Hematopoietic multipotent progenitor cell treated with erythropoietin and hydrocortisone succinate and interleukin-3 and kit ligand, for 6 days (in vitro differentiated cells): ENCODE measurements around the gene TMOD1.

Experiments used
- DNase-seq: peaks from one replicate; pipeline ENCODE4 v3.0.0-alpha.2; 2015

Gene TMOD1

DNA sequence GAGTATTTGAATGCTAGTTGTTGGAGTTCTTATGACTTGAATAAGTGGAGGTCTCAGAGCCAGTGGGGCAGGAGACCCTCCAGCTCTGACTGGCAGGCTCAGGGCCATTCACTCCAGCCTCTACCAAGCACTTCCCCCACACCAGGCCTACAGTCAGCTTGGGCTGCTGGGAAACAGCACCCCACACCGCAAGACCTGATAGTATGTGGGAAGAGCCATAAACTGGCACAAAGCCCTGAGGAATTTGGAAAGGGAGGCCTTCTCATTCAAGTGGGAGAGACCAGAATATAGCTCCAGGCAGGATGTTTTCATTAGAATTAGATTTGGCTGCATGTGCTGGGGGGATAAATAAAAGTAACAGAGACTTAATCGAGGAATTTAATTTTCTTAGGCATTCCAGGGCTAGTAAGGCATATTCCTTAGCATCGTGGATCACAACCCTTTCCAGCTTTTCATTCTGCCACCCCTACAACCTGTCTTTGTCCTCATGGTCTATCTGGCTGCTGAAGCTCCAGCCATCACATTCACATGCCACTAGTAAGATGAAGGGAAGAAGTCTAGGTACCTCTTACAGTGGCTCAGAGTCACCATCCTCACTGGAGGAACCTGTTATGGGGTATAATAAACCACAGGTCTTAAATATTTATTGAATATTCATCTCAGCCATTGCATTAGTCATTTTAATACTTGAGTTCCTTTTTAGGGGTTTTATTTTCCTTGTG is 47.5 kb downstream of the TMOD1 start:
- DNase-seq, result no peak

DNA sequence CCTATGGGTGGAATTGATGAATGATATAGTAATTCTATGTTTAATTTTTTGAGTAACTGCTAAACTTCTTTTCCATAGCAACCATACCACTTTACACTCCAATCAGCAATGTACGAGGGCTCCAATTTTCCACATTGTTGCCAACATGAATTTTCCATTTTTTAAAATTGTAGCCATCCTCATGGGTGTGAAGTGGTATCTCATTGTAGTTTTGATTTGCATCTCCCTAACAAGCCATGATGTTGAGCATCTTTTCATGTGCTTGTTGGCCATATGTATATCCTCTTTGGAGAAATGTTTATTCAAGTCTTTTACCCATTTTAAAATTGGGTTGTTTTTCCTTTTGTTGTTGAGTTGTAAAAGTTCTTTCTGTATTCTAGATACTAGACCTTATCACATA is 48.9 kb downstream of the TMOD1 start:
- no peak for DNase-seq

DNA sequence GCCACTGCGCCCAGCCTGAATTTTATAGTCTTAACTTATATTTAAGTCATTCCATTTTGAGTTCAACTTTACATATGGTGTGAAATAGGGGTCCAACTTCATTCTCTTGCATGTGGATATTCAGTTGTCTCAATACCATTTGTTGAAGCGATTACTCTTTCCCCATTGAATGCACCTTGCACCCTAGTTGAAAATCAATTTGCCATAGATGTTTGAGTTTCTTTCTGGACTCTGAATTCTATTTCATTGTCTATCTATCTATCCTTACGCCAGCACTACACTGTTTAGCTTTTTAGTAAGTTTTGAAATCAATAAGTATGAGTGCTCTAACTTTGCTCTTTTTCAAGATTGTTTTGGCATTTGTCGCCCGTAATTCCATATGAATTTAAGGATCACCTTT is 49.8 kb downstream of the TMOD1 start:
- DNase-seq, result no peak

DNA sequence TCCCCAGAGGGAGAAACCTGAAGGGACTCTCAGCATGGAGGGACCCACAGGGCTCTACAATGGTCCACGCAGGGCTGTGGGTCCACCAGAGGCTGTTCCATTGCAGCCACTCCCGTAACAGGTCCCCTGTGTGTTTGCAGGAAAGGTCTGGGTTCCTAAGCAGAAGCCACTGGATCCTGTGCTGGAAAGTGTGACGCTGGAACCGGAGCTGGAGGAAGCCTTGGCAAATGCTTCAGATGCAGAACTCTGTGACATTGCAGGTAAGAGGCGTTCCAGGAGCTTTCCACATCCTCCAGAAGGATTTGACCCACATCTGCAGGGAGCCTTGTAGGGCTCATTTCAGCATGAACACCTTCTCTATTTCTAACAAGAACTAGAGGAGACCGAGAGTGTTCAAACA is 51.7 kb downstream of the TMOD1 start:
- DNase-seq, result no peak

DNA sequence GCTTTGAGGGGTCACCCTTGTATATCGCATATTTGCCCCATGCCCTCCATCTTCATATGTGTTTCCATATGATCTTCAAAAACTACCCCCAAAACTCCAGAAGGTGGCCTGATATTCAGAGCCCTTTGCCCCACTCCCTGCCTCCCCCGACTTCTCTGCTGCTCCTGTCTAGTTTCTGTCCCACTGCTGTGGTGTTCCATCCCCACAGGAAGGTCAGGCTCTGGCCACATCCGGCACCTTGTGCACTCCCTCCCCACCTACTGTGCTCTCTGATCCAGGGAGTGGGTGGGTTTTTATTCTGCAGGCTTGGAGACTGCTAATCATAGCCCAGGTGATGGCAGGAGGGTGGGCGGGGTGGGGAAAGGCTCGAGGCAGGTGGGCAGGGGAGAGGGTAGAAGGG is 52.4 kb downstream of the TMOD1 start:
- DNase-seq, result no peak

DNA sequence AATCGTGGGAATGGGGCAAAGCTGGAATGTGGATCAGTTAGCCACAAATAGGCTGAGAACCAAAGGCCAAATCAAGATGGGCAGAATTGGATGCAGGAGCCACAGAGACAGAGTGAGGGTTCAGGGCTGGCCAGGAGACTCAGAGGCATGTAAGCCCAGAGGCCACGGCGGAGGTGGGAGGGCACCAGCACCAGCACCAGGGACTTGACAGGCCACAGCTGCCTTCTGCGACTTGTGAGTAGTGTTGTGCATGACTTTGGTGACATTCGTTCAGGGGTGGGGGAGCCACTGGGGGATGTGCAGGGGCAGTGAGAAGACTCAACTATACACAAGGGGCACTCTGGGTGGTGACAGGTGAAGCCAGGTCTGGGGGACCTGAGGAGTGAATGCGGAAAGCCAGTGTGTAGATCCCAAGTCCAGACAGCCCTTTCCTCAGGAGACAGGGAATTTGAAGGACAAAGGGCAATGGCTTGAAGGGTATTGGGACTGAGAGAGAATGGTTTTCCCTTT is 53.2 kb downstream of the TMOD1 start:
- DNase-seq, result no peak

DNA sequence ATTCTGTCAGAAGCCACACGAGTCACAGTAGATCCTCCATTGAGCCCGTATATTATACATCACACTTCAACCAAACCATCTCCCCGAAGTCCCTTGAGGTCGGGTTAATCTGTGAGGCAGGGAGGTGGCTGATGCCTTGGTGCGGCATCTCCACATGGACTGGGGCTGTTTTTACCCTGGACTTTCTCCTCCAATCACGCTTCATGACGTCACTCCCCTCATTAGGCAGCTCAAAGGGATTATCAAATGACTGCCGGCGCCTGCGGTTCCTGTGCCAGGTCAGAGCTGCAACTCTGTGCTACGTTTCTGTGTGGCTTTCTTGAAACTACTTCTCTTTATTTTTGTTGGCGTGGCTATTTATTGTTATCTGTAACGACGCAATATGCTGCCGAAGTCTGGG is 53.7 kb downstream of the TMOD1 start:
- no peak for DNase-seq

DNA sequence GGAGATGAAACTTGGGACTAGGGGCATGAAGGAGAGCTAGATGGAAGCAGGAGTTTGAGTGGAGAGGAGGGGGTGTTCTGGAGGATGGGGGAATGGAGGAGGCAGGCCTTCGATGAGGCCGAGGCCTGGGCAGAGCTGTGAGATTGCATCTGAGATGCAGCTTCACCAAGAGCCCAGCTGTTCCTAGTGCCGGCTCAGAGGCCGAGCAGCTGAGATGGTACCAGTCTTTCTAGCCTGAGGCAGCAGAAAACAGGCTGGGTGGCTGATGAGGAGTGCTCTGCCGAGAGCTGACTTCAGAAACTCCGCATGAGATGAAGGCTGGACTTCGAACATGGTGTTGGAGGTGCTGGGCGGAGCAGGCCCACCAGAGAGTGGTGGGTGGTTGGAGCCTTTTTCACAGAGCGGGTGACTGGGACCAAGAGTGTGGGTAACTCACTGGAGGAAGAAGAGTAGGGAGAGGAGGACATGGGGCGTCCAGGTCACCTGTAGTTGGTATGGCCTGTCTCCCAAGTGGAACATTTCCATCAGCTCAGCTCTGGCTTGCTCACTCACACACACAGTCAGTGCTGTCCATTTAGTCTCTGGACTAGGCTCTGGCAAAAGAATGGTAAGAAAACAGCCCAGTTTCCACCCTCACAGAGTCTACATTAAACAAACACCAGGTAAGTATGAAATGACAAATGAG is 54.7 kb downstream of the TMOD1 start:
- no peak for DNase-seq

DNA sequence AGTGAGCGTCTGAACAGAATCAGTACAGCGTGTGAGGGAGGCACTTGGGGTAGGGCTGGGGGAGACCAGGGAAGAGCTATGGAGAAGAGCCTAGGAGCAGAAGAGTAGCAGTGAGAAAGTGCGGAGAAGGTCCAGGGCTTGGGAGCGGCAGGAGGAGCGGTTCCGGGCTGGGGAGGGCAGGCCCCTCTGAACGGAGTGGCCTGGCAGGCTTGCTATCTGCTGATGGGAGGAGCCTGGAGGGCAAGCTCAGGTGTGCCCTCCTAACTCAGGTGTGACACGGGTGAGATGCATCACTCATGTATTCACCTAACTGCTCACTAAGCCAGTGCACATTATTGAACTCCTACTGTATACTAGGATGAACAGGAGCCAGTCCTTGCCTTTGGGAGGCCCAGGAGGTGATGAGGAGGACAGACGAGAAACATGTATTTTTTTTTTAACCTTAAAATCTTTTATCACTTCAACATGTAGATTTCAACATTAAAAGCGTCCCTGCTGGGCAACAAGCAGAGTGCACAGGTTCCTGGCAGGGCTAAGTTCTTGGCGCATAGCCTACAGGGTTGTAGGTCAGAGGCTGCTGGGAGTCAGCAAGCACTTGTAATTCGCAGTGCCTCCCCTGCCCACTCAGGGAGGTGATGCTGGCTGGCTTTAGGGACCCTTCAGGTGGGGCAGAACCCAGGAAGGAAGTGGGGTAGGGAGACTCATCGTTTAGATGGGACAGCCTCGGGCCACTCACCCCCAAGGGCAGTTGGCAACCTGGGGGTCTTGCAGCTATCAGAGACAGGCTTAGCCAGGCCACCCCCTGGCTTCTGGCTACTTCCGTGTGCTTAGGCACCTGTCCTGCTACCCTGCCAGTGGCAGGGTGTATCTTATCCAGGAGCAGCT is 55.5 kb downstream of the TMOD1 start:
- no peak for DNase-seq

DNA sequence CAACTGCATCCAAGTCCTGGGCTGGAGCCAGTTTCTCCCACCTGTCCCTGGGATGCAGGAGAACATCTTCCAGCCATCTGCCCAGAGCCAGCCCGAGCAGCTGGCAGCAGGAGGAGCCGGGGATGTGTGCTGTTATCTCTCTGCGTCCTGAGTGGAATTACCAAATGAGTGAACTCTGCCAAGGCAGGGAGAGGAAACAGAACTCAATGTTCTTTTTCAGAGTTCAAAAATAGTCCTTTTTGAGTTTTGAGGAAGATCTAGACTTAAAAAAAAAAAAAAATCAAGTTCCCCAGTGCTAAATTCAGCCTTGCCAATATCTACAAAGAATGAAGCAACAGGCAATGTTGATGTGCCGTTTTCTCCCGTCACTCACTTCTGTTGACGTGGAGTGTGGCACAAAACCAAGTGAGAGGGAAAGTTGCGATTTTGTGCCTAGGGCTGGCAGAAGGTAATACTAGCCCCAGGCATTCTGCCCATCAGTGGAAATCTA is 56.2 kb downstream of the TMOD1 start:
- DNase-seq, result no peak

DNA sequence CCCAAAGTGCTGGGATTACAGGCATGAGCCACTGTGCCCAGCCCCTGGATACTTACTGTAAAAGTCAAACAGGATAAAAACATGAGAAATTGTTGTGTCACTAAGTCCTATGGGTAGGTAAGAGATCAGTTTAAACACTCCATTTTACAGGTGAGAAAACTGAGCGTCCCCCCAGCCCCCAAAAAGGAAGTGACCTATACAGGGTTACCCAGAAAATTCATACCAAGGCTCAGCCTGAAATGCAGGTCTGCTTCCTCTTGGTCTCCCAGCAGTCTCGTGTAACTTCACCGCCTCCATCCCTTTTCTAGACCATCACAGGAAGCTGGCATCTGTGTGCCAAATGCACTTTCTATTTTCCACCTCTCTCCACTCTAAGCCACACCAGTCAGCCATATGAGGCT is 57.2 kb downstream of the TMOD1 start:
- no peak for DNase-seq

DNA sequence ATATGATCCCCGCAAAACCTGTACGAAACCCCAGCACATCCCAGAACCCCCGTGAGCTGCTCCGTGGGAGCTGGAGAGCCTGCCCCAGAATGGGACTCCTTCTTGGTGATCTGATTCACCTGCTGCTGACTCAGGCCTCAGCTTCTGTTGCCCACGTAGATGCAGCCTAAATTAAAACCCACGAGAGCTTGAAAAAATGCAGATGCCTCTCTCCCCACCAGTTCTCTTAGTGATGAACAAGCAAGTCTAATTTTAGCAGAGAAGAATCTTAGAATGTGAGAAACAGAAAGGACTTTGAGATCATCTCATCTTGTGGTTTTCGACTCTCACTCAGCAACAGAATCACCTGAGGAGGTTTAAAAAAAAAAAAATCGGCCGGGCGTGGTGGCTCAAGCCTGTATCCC is 57.6 kb downstream of the TMOD1 start:
- no peak for DNase-seq

DNA sequence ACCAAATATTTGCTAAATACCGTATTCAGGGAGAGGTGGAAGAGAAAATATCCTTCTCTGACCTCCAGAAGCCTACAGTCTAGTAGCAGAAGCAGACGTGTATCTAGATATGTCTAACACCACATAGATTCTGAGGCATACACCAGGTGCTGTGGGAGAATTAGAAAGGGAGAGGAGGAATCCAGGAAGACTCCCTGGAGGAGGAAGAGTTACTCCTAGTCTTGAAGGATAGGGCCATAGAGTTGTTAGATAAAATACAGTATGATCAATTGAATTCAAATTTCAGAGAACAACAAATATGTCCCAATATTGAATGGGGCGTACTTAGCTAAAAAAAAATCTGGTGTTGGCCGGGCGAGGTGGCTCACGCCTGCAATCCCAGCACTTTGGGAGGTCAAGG is 58.7 kb downstream of the TMOD1 start:
- DNase-seq, result no peak

DNA sequence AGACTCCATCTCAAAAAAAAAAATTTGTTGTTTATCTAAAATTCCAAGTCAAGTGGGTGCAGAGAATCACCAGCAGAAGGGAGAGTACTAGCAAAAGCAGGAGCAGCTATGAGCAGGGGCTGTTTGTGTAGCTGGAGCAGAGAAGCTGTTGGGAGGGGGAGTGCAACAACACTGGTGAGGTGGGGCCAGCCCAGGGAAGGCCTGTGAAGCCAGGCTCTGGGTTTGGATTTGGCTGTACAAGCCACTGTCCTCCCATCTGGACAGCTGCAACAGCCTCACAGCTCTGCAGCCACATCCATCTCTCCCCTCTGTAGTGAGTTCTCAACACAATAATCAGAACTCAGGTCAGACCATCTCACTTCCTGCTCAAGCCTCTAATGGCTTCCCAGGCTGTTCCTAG is 59.4 kb downstream of the TMOD1 start:
- DNase-seq, result no peak

DNA sequence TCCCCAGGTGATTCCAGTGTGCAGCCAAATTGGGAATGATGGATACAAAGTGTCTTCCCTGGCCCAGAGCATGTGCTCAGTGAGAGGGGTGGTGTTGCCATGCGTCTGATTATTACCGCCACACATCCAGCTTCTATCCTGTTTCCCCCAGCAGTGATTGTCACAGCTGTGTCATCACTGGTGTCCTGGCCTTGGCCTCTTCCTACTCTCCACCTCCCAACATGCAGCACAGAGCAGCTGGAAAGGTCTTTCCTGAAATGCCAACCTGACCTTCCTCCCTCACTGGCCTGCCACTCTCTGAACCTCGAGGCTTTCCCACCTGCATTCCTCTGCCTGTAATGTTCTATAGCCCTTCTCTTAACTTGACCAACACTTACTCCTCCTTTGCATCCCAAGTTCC is 60.0 kb downstream of the TMOD1 start:
- no peak for DNase-seq

DNA sequence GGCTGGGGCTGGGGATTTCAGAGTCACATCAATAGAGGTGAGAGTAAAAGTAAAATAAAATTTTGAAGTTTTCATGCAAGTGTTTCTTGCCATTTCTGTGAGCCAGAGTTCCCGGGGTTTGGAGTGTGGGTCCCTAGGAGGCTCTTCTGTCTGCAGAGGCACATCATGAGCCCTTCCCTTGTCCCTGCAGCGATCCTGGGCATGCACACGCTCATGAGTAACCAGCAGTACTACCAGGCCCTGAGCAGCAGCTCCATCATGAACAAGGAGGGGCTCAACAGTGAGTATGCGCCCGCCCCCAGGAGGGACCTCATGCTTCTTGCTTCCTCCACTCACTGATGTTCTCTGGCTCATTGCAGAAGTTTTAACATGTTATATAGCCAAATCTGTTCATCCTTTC is 61.1 kb downstream of the TMOD1 start:
- no peak for DNase-seq

DNA sequence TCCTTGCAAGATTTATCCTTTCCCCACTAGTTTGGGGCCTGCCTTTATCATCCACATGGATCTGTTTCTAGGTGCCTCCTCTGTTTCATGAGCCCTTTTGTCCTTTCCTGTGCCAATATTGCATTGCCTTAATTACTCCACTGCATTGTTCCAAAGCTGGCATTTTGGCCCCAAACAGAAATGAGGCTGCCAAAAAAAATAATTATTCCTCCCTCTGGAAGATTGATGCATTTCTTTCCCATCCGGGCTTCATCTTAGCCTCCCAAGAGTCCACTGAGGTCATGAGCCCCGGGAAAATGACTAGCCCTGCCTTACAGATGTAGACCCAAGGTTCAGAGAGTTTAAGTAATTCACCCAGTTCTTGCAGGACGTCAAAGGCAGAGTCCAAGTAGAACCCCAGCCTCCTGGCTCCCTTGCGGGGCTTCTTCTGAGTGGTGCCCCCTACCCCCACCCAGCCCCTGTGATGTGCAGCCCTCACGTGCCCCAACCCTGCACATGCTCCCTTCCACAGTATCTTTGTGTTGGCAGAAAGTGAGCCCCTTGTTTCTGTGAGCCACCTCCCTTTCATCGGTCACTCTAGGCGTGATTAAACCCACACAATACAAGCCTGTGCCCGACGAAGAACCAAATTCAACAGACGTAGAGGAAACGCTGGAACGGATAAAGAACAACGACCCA is 62.1 kb downstream of the TMOD1 start:
- DNase-seq, result no peak

DNA sequence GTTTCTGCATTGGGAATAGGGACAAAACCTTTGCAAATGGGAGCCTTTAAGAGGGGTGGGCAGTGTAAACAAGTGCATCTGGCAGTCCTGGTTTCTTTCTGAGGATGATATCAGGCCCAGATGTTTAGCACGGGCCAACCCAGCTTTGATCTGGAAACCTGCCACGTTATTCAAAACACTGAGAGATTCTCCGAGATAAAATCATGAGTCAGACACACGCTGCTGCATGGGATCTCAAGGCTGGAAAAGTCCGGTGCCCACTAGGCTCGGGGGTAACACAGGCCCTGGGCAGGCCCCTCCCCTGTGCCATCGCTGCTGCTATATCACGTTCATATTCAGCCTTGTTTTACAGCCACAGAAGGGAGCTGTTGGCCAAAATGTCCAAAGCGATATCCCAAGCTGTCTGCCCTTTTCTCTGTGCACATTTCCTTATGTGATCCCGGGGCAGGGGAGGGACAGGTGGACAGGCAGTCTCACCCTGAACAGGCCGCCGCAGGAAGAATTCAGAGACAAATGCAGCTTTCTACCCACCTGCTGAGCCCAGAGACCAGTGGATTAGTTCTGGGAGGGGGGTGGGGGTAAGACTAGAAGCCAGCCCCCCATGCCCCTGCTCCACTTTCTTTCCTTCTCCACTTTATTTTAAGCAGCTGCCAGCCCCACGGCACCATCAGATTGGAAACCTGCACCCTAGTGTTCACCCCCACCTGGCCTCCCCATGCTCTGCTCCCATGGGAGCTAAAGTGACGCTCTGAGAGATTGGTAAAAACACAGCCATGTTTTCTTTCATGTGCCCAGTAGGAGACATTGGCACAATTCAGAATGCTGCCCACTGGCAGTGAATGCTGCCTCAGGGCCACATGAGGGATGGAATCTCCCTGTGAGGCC is 63.1 kb downstream of the TMOD1 start:
- peak; percentile 78 for DNase-seq

DNA sequence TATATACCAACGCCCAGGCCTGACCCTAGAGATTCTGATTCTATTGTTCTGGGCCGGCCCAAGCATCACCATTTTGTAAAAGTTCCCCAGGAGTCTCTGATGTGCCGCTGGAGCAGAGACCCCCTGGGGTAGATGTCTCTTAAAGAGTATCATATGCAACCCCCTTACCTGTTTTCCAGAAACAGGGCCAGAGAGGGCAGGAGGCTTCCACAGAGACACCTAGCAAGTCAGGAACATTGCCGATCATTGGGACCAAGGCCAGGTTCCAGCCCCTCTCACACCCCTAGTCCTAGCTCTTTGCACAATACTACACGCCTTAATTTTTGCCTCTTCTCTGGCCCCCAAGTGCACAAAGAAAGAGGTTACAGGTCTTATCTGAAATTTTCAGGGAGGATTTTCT is 63.8 kb downstream of the TMOD1 start:
- DNase-seq, result no peak

DNA sequence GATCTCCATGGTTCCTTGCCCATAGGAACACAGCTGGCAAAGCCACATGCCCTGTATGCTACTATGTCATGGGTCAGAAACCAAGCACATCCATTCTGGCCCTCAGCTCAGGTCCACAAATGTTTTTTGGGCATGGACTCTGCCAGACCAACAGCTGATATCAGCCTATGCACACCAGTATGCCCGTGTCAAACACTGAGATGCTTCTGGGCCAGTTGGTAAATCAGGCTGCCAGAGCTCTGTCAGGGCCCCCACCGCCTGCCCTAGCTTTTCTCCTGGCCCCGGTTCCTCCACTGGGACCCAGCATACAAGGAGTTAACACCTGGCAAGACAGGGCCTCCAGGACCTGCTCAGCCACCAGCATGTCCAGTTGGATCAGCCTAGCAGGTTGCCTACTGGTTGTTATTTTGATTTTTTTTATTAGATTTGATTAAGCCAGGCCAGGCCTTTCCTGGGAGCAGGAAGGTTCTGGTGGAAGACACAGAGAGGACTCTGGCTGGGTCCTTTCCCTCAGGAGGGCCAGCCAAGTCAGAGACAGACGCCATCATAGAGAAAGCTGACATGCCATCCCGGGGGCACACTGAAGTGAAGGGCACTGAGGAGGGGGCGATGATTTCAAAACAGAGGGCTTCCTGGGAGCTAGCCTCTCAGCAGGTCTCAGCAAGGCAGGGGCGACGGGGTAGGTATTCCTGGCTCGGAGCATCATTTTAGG is 65.9 kb downstream of the TMOD1 start:
- DNase-seq, result no peak

DNA sequence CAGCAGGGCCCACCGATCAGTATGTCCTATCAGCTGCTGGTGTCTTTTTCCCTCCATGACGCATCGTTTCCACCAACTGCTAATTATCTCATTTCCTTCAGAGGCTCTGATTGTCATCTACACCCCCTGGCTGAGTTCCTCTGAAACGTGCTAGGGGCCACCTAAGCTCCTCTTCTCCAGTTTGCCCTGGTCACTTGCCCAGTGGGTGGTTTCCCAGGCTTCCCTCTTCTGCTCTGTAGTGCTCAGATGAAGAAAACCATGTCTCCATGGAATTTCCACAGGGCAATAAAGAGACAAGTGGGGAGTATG is 66.4 kb downstream of the TMOD1 start:
- DNase-seq, result peak; percentile 80
